Keratinocyte (primary cell): ENCODE measurements around the gene FNDC3B.

ENCODE experiments used
- CTCF ChIP-seq, 3 experiments: IDR thresholded peaks in 1 of 3; conservative IDR thresholded peaks in 1 of 3; optimal IDR thresholded peaks in 1 of 3; 2 replicates in 2 of 3; 3 replicates in 1 of 3; pipeline versions ENCODE3 to v1.5.1; 2011; ENCODE audit warnings: low read length in 3 of 3, mild to moderate bottlenecking in 3 of 3, moderate library complexity in 2 of 3, control low read depth in 1 of 3, inconsistent platforms in 1 of 3; ENCODE audit not compliant: insufficient read depth in 2 of 3; ENCODE audit errors: extremely low read depth in 1 of 3
- EZH2 ChIP-seq: IDR thresholded peaks from one replicate; pipeline ENCODE4 v1.6.1; 2012; ENCODE audit warnings: inconsistent platforms, mild to moderate bottlenecking, low read length, moderate library complexity

GRCh38 chr3:172375206-172375850 is 335.9 kb downstream of the FNDC3B start:
- TF ChIP-seq CTCF (optimal IDR thresholded peaks at IDR 0.05 in 1 of 3, IDR thresholded peaks at IDR 0.05 in 1 of 3, conservative IDR thresholded peaks at IDR 0.05 in 1 of 3; ENCODE audit: extremely low read depth in 1 of 3, insufficient read depth in 2 of 3, low read length in 3 of 3), result no peak
- no peak for TF ChIP-seq EZH2
